Jurkat, Clone E6-1 (cell line): ENCODE measurements around the gene NIT1.

Experiments
- DNase-seq: peaks from one replicate; pipeline ENCODE4 v3.0.0-alpha.2; 2011; ENCODE audit warnings: low read depth, low spot score
- H3K4me3 ChIP-seq: 2 replicates; pipeline ENCODE4 v1.5.1; 2011; ENCODE audit warnings: mild to moderate bottlenecking, low read length, control low read depth, moderate library complexity

NIT1 gene

DNA sequence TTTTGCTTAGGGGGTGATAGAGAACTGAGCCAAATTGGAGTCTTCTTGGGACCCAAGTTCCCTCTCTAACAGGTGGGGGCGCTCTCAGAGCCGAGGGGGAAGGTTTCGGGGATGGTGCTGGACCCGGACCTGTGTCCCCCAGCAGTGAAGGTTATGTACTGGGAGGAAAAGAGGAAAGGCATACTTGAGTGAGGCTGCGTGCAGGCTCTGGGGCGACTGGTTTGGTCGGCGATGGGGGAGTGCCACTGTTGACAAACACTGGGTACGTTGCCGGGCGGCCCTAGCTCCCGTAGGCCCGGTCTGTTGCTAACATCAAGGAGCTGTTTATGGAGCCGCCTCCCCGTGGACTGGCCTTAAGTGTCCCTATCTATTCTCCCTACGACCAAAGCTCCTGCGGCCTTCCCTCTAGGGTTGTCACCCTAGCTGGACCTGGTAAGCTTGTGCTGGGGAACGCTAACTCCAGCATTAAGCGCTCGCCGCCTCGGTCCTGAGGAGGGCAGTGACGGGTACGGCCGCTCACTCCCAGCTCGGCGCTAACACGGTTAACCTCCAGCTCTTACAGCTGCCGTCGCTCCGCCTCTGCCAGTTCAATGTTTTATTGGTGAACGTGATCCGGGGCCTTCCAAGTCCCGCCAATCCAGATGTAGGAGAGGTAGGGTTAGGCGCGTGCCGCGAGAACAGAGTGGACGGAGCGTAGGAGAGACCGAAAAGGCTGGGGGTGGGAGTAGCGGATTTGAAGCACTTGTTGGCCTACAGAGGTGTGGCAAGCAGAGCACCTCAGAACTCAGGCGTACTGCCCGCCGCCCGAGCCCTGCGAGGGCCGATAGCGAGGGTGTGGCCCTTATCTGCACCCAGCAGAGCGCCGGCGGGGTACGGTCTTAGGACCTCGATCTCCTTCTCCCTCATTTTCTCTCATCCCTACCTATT lies 48.1 kb downstream of the NIT1 start, which contains the start of gene PPOX:
TSS of gene PPOX (plus strand) at position 685 of the 927 bp plus-strand sequence. CDS start 422 bp downstream, outside the sequence.
- peak; percentile 90 for DNase-seq
- H3K4me3 ChIP-seq, result peak within 1 kb of the TSS; percentile 71

DNA sequence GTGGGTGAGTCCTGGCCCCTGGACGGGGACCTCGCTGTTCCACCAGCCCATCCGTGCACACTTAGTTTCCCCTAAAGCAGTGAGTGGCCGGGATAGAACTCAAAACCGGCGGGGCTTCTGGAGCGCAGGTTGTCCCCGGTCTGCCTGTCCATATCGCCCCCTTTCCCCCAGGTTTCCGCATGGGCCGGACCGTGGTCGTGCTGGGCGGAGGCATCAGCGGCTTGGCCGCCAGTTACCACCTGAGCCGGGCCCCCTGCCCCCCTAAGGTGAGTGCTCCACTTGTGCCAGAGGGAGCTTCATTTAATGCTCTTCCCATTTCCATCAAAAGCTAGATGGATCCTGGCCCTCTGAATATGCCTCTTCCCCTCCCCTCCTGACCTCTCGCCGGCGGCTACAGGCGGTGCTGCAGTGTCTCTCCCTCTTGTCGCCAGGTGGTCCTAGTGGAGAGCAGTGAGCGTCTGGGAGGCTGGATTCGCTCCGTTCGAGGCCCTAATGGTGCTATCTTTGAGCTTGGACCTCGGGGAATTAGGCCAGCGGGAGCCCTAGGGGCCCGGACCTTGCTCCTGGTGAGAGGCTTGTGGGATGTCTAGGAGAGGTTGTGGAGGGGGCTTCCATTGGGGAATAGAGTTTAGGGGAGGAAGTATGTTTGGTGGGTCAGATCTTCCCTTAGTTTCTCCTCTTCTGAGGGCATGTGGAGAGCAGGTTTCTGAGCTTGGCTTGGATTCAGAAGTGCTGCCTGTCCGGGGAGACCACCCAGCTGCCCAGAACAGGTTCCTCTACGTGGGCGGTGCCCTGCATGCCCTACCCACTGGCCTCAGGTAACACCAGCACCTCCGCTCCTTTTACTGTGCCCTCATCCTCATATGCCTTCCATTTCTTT lies 49.0 kb downstream of the NIT1 start:
- no peak for DNase-seq
- H3K4me3 ChIP-seq, result peak overlapping the region; percentile 71

DNA sequence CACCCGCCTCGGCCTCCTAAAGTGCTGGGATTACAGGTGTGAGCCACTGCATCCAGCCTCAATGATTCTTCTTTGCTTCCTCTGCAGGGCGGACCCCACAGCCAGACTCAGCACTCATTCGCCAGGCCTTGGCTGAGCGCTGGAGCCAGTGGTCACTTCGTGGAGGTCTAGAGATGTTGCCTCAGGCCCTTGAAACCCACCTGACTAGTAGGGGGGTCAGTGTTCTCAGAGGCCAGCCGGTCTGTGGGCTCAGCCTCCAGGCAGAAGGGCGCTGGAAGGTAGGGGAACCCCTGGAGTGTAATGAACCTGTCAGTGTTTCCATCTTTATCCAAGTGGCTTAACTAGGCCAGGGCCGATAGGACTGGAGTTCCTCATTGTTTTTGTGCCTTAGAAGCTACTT lies 51.0 kb downstream of the NIT1 start:
- H3K4me3 ChIP-seq, result no peak overlapping the region
- no peak for DNase-seq
